T-helper 9 cell (primary cell): ENCODE measurements around the gene UNC13C.
A peak's percentile ranks its signal among the peaks of the same experiment; 100 is the strongest.
"Not testable (repeated sequence)": the region's sequence is repeated elsewhere in the genome, so short reads cannot be mapped to it uniquely, and the experiment has no call there.

Experiments used
- DNase-seq: peaks from one replicate; pipeline ENCODE4 v3.0.0-alpha.2; 2020
- total RNA-seq, 2 donors: gene quantifications; one replicate each; lab custom pipeline; 2026; lab: John Stamatoyannopoulos, UW

The UNC13C gene
- 0 to 0.28 reads per million in 2 donors for total RNA-seq

GRCh38 chr15:53978253-53978906 lies at the start of gene UNC13C:
Gene UNC13C (plus strand): TSS chr15:53978441. CDS start chr15:54012904, 34,463 bp downstream.
- no peak for DNase-seq

- DNase-seq: no peak
Measured at GRCh38 chr15:53936137-53936536, 42.1 kb upstream of the UNC13C start.

DNA sequence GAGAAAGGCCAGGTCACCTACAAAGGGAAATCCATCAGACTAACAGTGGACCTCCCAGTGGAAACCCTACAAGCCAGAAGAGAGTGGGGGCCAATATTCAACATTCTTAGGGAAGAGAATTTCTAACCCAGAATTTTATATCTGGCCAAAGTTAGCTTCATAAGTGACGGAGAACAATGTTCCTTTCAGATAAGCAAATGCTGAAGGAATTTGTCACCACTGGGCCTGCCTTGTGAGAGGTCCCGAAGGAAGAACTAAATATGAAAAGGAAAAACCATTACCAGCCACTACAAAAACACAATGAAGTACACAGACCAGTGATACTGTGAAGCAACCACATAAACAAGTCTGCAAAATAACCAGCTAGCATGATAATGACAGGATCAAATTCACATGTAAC lies 40.6 kb upstream of the UNC13C start:
- DNase-seq: not testable (repeated sequence)

GRCh38 chr15:53950572-53950971 lies 27.7 kb upstream of the UNC13C start:
- no peak for DNase-seq

DNA sequence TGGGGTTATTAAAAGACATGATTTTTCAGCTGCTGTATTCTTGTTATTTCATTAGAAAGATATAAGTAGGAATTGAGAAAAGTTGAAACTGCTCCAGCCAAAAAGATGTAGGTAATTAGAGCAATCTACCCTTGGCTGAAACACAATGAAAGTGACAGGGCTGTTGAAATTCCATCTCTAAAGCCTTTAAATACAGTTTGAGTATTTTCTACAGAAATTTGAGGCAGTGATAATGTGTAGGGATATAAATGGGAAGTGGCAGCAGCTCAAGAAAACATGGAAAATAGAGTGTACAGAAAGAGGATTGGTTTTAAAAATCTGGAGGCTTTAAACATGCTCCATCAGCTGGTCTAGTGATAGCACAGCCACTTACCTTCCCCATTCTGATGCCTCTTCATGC lies 22.8 kb upstream of the UNC13C start:
- no peak for DNase-seq

GRCh38 chr15:53962646-53963561 lies 15.3 kb upstream of the UNC13C start:
- DNase-seq: peak; percentile 3

DNA sequence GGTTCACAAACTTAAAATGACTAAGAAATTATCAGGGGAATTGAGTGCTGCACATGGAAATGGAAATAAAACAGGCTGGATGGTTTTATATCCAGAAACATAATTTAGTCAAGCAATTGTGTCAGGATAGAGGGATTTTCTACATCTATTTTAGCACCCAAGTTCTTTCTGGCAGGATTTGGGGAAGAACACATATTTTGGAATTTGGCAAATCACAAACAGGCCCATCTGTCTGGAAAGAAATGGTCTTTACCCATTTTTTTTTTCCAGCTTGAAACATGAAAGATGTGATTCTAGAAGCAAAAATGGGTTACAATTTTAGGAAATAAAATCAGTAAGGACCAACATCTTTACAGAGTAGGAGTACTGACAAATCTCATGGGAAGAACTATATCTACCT lies 14.4 kb upstream of the UNC13C start:
- no peak for DNase-seq

DNA sequence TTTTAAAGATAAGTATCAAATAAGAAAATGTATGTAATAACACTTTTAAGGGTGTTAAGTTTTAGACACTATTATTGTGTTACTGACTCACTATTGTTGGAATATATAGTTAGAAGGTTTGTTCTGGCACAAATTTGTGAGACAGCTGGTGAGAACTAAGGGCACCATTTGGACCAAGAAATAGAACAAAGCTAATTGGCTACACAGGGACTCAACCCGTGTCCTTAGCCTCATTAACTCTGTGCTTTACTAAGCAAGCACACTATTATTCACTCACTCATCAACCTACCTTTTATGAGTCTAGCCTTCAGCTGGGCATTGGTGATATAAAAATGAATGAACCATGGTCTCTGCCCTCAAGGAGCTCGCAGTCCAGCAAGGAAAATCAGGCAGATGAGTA lies 4.1 kb upstream of the UNC13C start:
- no peak for DNase-seq

GRCh38 chr15:53974813-53975212 lies 3.4 kb upstream of the UNC13C start:
- no peak for DNase-seq

GRCh38 chr15:53976844-53977392 lies 1.3 kb upstream of the UNC13C start:
- no peak for DNase-seq

DNA sequence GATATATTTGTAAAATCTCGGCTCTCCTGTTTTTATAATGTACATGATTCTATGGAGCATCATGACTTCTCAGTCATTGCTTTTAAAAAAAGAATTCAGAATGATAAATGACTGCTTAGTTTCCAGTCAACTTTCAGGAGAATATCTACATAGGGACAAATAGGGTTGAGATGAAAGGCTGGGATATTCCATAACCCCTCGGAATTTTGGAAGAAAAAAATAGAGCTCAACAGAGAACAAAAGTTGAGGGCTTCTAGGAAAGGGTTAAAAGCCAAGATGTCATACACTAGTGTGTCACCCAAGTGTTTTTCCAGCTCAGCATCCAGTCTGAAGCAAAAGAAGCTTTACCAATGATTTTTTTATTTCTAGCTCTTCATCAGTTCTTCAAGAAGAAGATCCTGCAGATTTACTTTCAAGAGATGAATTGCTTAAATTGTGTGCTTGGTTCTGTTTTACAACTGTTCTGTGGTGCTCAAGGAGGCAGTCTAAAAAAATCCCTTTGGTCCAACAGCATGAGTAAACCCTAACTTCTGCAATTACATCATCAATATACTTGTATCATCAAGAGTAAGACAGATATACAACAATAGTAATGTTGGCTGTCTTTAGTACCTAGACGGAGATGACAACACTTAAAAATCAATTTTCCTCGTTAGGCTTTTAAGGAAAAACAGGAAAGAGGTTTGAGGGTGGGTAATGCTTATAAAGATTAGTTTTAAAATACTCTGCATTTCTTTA lies 979 bp downstream of the UNC13C start:
- no peak for DNase-seq

DNA sequence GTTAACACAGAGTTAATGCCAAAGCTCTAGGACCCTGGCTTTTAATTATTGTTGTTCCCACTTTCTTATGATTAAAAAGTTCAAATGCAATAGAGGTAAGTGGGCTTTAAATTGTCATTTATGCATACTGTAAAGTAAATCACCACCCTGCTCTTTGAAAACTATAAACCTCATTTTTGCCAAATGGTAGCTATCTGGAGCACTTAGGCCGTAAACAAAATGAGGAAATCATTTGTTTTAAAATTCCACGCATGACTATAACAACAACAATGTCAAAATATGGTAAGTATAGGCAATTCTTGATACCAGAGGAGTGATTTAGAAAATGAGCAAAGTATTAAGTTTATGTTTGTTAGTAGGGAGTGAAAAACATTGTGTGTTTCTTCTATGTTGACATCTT lies 1.8 kb downstream of the UNC13C start:
- no peak for DNase-seq

DNA sequence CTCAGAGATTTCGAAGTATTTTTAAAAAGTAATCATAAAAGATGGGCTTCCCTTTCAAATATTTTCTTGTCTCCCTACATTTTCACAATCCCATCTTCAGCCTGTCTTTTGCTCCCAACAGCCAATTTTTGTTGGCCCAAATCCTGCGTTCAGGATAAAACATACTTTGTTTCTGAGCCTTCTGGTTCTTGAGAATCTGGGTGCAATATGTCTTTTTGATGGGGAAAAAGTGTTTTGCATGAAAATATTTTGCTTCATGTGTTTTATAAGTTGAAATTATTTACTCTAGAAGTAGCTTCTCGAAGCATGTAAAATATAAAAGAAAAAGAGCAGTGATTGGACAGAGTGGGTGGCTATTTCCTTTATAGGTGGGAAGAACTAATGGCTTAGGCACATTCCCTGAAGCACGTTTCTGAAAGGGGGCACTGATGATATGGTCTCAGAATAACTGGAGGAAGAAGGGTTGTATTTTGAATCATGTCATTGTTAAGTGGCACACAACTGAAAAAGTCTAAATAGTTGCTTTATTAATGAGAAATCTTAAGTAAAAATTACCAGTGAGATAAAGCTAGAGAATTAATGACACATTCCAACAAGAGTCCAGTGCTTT lies 3.9 kb downstream of the UNC13C start:
- DNase-seq: no peak

DNA sequence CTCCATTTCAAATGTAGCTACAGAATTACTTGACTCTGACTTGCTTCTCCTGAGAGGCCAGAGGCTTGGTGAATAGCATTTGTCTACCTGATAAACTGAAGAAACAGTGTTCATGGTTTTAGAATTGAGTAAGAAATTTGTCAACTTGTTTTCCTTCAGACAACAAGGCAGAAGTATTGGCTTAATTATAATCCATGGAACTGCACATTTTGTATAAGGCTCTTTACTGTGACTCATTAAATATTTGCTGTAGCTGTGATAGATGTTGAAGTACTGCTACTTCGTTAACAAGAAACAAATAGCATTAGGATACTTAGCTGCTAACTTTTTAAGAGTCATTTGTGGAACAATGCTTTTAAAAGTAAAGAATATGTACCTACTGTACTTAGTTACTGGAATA lies 4.6 kb downstream of the UNC13C start:
- no peak for DNase-seq

- DNase-seq: no peak
Measured at GRCh38 chr15:53984221-53984620, 6.0 kb downstream of the UNC13C start.

- no peak for DNase-seq
Measured at GRCh38 chr15:53985562-53985961, 7.3 kb downstream of the UNC13C start.

DNA sequence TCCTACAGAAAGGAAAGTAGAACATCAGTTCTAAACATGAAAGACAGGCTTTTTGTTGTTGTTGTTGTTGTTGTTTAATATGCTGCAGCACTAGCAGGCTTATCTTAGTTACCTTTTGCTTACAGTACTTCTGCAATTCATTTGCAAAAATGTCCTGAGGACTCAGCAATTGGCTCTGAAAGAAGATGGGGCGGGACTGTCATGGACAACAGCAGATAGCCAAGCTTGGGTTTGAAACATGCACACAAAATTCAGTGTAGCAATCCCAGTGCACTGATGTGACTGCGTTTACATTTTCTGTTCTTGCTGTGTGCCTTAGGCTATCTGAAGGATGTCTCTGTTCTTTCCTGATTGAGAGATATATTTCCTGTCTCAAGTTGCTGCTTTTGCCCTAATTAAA lies 9.2 kb downstream of the UNC13C start:
- DNase-seq: no peak

DNA sequence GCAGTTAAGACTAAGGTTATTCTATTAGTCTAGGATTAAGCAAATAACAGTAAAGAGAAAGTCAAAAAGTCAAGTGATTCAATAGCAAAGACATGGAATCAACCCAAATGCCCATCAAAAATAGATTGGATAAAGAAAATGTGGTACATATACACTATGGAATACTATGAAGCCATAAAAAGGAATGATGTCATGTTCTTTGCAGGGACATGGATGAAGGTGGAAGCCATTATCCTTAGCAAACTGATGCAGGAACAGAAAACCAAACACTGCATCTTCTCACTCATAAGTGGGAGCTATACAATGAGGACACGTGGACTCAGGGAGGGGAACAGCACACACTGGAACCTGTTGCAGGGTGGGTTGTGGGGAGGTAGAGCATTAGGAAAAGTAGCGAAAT lies 29.0 kb downstream of the UNC13C start:
- DNase-seq: no peak

GRCh38 chr15:54011656-54012055 lies 33.4 kb downstream of the UNC13C start:
- DNase-seq: no peak

DNA sequence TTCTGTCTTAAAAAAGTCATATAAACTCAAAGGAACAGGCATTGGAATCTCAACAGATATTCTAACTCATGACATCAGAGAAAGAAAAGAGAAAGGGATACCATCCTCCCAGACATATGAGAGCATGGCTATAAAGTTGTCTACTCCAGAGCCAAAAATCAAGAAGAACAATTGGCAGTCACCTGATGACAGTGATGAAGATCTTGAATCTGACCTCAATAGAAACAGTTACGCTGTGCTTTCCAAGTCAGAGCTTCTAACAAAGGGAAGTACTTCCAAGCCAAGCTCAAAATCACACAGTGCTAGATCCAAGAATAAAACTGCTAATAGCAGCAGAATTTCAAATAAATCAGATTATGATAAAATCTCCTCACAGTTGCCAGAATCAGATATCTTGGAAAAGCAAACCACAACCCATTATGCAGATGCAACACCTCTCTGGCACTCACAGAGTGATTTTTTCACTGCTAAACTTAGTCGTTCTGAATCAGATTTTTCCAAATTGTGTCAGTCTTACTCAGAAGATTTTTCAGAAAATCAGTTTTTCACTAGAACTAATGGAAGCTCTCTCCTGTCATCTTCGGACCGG lies 35.9 kb downstream of the UNC13C start:
- DNase-seq: no peak

DNA sequence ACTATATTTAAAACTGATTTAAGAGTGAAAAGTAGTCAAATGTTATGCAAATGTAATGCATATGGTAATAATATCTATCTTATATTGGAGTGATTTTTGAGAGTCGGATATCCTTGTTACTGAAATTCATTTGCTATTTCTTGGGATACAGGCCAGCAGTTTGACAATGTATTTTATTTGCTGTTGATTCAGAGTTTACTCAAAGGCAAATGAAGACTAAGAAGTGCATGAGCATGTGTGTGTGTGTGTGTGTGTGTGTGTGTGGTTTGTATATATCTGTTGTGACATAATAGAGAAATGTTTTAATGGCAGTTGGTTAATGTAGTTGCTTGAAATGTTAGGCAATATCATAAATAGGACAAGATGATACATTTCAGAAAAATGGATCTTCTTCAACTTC lies 39.0 kb downstream of the UNC13C start:
- no peak for DNase-seq

DNA sequence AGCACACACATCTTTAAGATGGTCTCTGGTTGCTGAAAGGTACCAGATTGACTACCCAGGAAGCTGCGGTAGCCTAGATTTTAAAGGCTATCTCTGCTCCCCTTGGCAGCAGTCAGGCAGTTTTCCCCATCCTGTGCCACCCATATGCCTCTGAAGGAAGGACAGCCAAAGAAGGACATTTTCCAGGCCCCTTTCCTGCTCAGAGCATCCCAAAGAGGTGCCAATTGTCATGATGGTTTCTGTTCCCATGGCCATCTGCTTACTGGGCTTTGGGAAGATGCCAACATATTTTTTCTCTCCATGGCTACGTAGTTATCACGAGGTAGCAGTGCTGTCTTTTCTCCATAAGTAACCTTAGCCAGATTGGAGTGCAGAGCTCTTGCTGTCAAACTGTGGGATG lies 39.7 kb downstream of the UNC13C start:
- no peak for DNase-seq
